ENCODE measurements around the gene CLTCL1.
"Not testable (repeated sequence)": the region's sequence is repeated elsewhere in the genome, so short reads cannot be mapped to it uniquely, and the experiment has no call there.

Gene CLTCL1

GRCh38 chr22:19218541-19219233 is 72.8 kb downstream of the CLTCL1 start:
- DNase-seq (ENCODE audit: low read depth), result no peak

GRCh38 chr22:19216579-19216978 is 74.9 kb downstream of the CLTCL1 start:
- no peak for DNase-seq (ENCODE audit: low read depth)

GRCh38 chr22:19215360-19215759 is 76.2 kb downstream of the CLTCL1 start:
- no peak for DNase-seq (ENCODE audit: low read depth)

GRCh38 chr22:19214078-19214473 is 77.4 kb downstream of the CLTCL1 start:
- DNase-seq (ENCODE audit: low read depth), result no peak

GRCh38 chr22:19213442-19214077 is 78.0 kb downstream of the CLTCL1 start:
- DNase-seq (ENCODE audit: low read depth), result no peak

GRCh38 chr22:19213001-19213400 is 78.5 kb downstream of the CLTCL1 start:
- no peak for DNase-seq (ENCODE audit: low read depth)

GRCh38 chr22:19212302-19212870 is 79.1 kb downstream of the CLTCL1 start:
- no peak for DNase-seq (ENCODE audit: low read depth)

GRCh38 chr22:19210188-19210587 is 81.3 kb downstream of the CLTCL1 start:
- DNase-seq (ENCODE audit: low read depth), result no peak

GRCh38 chr22:19208287-19208847 is 83.2 kb downstream of the CLTCL1 start:
- no peak for DNase-seq (ENCODE audit: low read depth)

GRCh38 chr22:19207884-19208283 is 83.6 kb downstream of the CLTCL1 start:
- DNase-seq (ENCODE audit: low read depth), result no peak

- DNase-seq (ENCODE audit: low read depth), result no peak
Measured at GRCh38 chr22:19207401-19207808, 84.1 kb downstream of the CLTCL1 start.

GRCh38 chr22:19206287-19206686 is 85.2 kb downstream of the CLTCL1 start:
- no peak for DNase-seq (ENCODE audit: low read depth)

- DNase-seq (ENCODE audit: low read depth), result no peak
Measured at GRCh38 chr22:19204640-19205039, 86.9 kb downstream of the CLTCL1 start.

- no peak for DNase-seq (ENCODE audit: low read depth)
Measured at GRCh38 chr22:19203834-19204233, 87.7 kb downstream of the CLTCL1 start.

GRCh38 chr22:19202799-19203186 is 88.7 kb downstream of the CLTCL1 start:
- DNase-seq (ENCODE audit: low read depth), result not testable (repeated sequence)

- DNase-seq (ENCODE audit: low read depth), result peak; percentile 74
Measured at GRCh38 chr22:19201869-19202798, 89.4 kb downstream of the CLTCL1 start.

GRCh38 chr22:19201130-19201868 is 90.2 kb downstream of the CLTCL1 start:
- no peak for DNase-seq (ENCODE audit: low read depth)

GRCh38 chr22:19199479-19199878 is 92.0 kb downstream of the CLTCL1 start:
- no peak for DNase-seq (ENCODE audit: low read depth)

GRCh38 chr22:19197997-19198865 is 93.3 kb downstream of the CLTCL1 start:
- DNase-seq (ENCODE audit: low read depth), result no peak

GRCh38 chr22:19196841-19197612 is 94.5 kb downstream of the CLTCL1 start:
- no peak for DNase-seq (ENCODE audit: low read depth)

Data from CMK (cell line).